NT2/D1 (cell line): ENCODE results near the gene FHL3.

Experiments
- DNase-seq: peaks from one replicate; pipeline ENCODE4 v3.0.0-alpha.2; 2011; ENCODE audit warnings: low read depth, low spot score
- H3K27me3 ChIP-seq: 2 replicates; pipeline ENCODE4 v1.6.0; 2011; ENCODE audit warnings: mild to moderate bottlenecking; ENCODE audit not compliant: insufficient read length, insufficient read depth
- H3K36me3 ChIP-seq: 2 replicates; pipeline ENCODE4 v1.6.1; 2011; ENCODE audit warnings: mild to moderate bottlenecking, low read length, mixed read lengths; ENCODE audit not compliant: insufficient read depth, insufficient read length
- H3K4me1 ChIP-seq: 2 replicates; pipeline ENCODE4 v1.5.1; 2011; ENCODE audit not compliant: insufficient read depth, insufficient read length
- H3K4me3 ChIP-seq: 2 replicates; pipeline ENCODE4 v1.5.1; 2011; ENCODE audit warnings: low read depth; ENCODE audit not compliant: insufficient read length
- H3K9ac ChIP-seq: 2 replicates; pipeline ENCODE4 v1.6.0; 2011; ENCODE audit warnings: low read depth; ENCODE audit not compliant: insufficient read length
- H3K9me3 ChIP-seq: 2 replicates; pipeline ENCODE4 v1.5.1; 2011; ENCODE audit warnings: mild to moderate bottlenecking, low read length; ENCODE audit not compliant: insufficient read depth
- SUZ12 ChIP-seq: IDR thresholded peaks from 2 replicates; pipeline ENCODE4 v1.6.1; 2011; ENCODE audit not compliant: insufficient read length, insufficient read depth; ENCODE audit errors: extremely low read depth
- YY1 ChIP-seq: IDR thresholded peaks from 2 replicates; pipeline ENCODE4 v1.6.1; 2011; ENCODE audit not compliant: insufficient read length, insufficient read depth
- ZNF274 ChIP-seq: IDR thresholded peaks from 2 replicates; pipeline ENCODE4 v1.6.1; 2011; ENCODE audit warnings: mild to moderate bottlenecking, low read depth, low read length

FHL3 gene

DNA sequence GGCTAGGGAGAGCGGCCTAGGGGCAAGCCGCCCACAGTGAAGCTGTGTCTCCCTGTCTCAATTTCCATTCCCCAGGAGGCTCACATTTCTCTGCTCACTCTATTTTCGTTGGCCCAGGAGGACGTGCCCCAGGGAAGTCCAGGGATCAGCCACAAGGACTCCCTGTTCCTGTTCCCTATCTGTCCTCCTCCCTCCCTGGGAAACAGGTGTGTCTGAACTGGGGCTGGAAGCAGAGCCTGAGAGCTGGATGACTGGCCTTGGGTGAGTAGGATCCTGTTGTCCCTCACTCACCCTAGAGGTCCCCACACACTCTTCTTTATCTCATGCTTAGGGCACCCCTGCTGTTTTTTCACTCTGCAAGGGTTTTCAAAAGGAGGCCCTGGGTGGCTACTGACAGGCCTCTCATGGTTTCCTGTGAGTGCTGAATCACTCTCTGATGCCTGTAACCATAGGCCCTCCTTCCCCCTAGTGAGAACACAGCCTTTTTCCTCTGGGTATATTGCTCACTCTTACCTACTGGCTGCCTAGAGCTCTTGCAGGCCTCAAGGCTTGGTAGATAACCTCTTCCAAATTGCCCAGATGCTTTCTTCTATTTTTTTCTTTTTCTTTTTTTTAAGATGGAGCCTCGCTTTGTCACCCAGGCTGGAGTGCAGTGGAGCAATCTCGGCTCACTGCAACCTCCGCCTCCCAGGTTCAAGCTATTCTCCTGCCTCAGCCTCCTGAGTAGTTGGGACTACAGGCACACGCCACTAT, 4.0 kb upstream of the FHL3 start:
- H3K9ac ChIP-seq, result peak overlapping the region; percentile 14
- DNase-seq, result no peak
- no peak overlapping the region for H3K4me3 ChIP-seq

DNA sequence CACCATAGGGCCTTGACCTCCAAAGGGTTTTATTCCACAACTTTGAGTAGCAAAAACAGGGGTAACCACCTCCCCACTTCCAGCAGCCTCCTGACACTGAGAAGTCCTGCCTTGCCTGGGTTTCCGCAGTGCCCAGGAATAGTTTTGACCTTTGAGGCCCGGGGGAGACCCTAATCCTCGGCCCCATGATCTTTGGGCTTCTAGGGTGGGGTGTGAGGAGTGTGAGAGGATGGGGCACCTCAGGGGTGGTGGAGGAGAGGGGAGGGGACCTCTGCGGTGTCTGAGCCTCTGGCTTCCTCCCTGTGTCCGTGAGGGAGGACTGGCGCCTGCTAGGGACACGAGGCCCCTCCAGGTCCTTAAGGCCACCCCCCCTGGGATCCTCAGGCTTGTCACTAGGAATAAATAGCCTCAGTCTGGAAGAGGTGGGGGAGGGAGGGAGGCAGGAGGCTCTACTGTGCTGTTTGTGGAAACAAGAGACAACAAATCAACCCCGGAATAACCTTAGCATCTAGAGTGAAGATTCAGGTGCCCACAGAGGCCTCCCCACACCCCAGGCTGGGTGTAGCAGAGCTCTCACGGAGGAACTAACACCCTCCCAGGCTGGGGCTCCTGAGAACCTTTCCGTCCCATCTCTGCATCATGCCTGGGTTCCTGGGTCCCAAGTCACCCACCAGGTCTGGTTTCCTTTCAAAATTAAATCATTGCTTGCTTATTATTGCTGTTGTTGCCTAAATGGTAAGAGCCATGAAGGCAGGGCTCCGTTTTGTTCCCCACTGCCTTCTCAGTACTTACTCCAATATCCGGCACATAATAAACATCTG, 904 bp upstream of the FHL3 start:
- no peak for DNase-seq
- Histone ChIP-seq H3K9ac (peak overlapping the region; percentile 51), H3K36me3 (peaks cover 30% of the 10 kb centered on the region), H3K27me3 (no peaks in the 10 kb centered on the region), H3K4me3 (peak overlapping the region; percentile 36), H3K9me3 (no peaks in the 10 kb centered on the region), H3K4me1 (peaks cover 41% of the 10 kb centered on the region)
- TF ChIP-seq ZNF274 (no peak), SUZ12 (no peak), YY1 (no peak)

More for the DNA sequence above, 4.0 kb upstream of the FHL3 start:
- H3K36me3 ChIP-seq, result peaks cover 16% of the 10 kb centered on the region
- TF ChIP-seq SUZ12 (no peak), ZNF274 (no peak), YY1 (no peak)
- 0 out of 2 replicates have a peak, but pooled peaks cover 6% of the 10 kb centered on the region for H3K9me3 ChIP-seq
- peaks cover 26% of the 10 kb centered on the region for H3K4me1 ChIP-seq
- H3K27me3 ChIP-seq, result no peaks in the 10 kb centered on the region

DNA sequence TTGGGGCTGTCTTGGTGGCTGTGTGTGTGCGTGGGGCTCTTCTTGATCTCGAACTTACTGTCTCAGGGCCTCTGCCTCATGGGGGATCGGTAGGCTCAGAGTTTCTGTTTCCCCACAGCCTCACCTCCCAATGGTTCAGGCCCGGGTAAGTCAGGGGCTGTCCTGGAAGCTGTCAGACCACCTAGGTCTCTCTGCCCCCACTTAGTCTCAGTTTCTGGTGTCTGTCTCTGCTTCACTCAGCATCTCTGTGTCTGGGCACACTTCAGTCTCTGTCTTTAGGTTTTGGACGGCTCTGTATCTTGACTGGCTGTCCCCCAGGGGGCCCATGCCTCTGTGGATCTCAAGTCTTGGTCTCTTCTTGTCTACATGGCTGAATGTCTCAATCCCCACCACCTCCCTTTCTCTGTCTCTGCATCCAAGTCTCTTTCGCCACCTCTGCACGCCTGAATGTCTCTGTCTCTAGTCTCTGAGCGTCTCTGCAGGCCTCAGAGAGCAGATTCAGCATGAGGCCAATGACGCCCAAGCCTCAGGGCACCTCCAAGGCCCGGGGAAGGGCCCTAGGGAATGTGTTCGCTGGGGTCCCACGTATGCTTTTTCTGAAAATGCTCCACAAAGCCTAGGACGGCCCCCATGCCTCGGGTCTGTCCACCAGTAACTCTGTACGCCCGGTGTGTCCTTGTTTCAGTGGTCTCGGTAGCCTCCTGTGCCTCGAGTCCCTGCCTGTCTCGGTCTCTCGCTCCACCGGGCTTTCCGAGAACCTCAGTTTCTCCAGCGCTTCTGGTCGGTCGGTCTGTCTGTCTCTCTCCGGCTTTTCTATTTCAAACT, 818 bp downstream of the FHL3 start:
- Histone ChIP-seq H3K27me3 (no peaks in the 10 kb centered on the region), H3K9ac (peak overlapping the region; percentile 98), H3K4me3 (peak overlapping the region; percentile 94), H3K9me3 (no peaks in the 10 kb centered on the region), H3K36me3 (peaks cover 36% of the 10 kb centered on the region), H3K4me1 (peaks cover 51% of the 10 kb centered on the region)
- no peak for DNase-seq
- TF ChIP-seq YY1 (no peak), SUZ12 (no peak), ZNF274 (no peak)

DNA sequence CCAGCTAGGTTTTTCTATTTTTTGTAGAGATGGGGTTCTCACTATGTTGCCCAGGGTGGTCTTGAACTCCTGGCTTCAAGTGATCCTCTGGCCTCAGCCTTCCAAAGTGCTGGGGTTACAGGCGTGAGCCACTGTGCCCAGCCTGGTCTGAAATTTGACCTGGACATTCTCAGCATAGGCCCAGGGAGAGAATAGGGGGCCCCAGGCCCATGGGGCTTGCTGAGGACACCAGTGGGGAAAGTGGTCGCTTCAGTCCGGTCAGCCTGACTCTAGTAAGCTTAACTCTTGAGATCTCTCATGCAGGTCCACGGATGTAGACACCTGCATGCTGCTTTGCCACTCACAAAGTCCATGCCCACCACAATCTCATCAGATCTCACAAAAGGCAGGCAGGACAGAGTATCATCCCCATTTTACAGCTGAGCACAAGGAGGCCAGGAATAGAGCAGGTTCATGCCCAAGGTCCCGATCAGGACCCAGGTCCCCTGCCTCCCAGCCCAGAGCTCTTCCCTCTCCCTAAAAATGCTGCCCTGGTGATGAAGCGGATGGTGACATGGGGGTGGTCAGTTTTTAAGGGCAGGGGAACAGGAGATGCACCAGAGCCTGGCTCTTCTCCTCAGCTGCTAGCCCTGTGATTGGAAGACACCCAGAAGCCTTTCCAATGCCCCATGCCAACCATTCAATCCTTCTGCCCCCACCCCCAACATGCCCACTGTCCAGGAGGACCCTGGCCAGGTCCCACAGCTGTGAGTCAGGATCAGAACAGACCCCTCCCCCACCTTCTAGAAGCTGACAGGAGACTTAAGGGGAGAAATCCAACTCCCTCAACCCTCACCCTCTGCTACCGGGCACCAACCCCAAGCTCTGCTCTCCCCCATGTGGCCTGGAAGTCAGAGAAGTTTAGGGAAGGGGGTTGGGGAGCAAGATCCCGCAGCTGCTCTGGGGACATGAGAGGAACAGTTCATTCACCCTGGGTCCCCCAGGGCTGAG, 1.8 kb downstream of the FHL3 start:
- H3K4me3 ChIP-seq, result peak overlapping the region; percentile 94

DNA sequence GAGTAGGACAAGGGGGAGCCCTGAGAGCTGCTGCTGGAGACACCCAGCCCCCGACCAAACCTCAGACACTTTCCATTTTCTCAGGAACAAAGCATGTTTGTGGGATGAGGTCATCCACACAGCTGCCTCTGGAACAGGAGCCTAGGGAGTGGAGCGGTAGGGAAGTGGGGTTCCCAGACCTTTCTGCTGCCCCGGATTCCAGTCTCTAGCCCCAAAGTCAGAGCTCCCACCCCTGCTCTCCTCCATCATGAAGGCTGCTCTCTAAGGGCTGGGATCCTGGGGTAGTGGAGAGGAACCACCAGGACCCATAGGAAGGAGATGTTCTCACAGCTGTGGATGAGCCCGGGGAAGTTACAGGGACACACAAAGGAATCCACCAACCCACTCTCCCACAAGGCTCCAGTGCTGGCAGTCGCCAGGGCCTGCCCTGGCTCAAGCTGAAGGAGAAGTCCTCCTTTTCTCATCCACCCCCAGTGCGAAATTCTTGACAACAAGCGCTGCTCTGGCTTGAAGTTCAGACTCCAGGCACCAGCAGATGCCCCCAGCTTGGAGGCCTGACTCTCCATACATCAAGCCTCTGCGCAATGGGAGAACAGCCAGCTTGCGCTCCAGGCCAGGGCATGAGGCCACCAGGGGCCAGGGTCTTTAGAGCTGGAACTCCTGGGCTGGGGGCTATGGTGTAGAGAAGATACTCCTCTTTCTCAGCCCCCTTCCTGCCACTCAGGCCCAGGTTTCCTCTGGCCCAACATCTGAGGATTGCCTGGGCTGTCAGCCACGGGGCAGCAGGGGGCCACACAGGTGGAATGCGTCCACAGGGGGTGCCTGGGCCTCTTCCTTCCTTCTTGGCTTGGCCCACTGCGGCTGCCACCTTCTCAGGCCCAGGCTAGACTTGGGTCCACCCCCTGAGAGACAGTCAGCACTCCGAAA, 4.5 kb downstream of the FHL3 start:
- DNase-seq, result peak; percentile 92
- H3K9me3 ChIP-seq, result no peaks in the 10 kb centered on the region
- peaks cover 71% of the 10 kb centered on the region for H3K36me3 ChIP-seq
- no peak for TF ChIP-seq YY1
- no peak for TF ChIP-seq SUZ12
- no peak for TF ChIP-seq ZNF274
- H3K4me3 ChIP-seq, result no peak overlapping the region
- no peaks in the 10 kb centered on the region for H3K27me3 ChIP-seq
- H3K9ac ChIP-seq, result peak overlapping the region; percentile 39
- H3K4me1 ChIP-seq, result peaks cover 49% of the 10 kb centered on the region

More for the DNA sequence above, 1.8 kb downstream of the FHL3 start:
- no peak for DNase-seq
- no peak for TF ChIP-seq ZNF274
- no peaks in the 10 kb centered on the region for H3K27me3 ChIP-seq
- no peaks in the 10 kb centered on the region for H3K9me3 ChIP-seq
- H3K4me1 ChIP-seq, result peaks cover 54% of the 10 kb centered on the region
- H3K36me3 ChIP-seq, result peaks cover 44% of the 10 kb centered on the region
- peak overlapping the region; percentile 98 for H3K9ac ChIP-seq

DNA sequence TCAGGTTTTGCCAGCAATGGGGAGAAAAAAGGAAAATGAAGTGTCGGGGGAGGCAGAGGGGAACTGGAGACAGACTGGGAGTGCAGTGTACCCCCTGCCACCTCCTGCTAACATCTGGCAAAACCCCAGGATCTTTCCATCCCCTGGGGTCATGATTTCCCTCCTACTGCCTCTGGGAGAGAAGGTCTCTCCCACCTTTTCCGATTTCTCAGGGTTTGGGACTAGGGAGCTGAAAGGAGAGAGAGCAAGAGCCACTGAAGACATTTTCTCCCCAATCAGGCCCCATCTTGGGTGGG, 5.1 kb downstream of the FHL3 start:
- Histone ChIP-seq H3K27me3 (no peaks in the 10 kb centered on the region), H3K4me3 (no peak overlapping the region), H3K9ac (peak overlapping the region; percentile 39), H3K4me1 (peaks cover 48% of the 10 kb centered on the region), H3K9me3 (no peaks in the 10 kb centered on the region), H3K36me3 (peaks cover 78% of the 10 kb centered on the region)
- DNase-seq, result no peak
- TF ChIP-seq YY1 (no peak), SUZ12 (no peak), ZNF274 (no peak)
